ENCODE results near the gene LZTS2.

- TF ChIP-seq ETS1 (IDR thresholded peaks at IDR 0.05), result no peak
- TF ChIP-seq CTCF (conservative IDR thresholded peaks at IDR 0.05; ENCODE audit: low read depth in 2 of 2), result no peak
- TF ChIP-seq CREB1 (CRISPR knock-in tag; IDR thresholded peaks at IDR 0.05; ENCODE audit: low read depth), result no peak
- no peak for TF ChIP-seq REST (IDR thresholded peaks at IDR 0.05; ENCODE audit: unreplicated experiment)
- TF ChIP-seq JUNB (IDR thresholded peaks at IDR 0.05; ENCODE audit: unreplicated experiment), result no peak
Measured at GRCh38 chr10:100980711-100981110, 18.9 kb upstream of the LZTS2 start.
